ENCODE measurements around the gene EVI2A.
"Not testable (repeated sequence)": the region's sequence is repeated elsewhere in the genome, so short reads cannot be mapped to it uniquely, and the experiment has no call there.

EVI2A gene

DNA sequence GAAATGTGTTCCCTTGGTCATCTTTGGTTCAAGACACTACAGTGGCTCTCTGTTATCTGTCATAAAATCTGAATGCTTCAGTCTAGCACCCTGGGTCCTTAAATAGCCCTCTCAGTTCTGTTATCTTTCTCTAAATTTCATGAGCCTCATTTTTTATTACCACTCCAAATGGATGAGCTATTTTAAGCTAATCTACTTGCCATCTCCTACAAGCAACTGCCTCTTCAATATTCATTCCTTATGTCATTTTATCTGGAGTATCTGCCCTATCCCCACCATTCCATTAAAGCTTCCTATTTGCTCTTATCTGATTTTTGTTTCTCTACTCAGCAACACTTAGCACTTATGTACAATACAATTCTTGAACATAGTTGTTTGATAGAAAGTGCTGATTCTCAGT is 28.0 kb upstream of the EVI2A start (continued):
- no peak for TF ChIP-seq ZNF530 (tag by site-specific recombination; IDR thresholded peaks at IDR 0.05; ENCODE audit: low read depth)

DNA sequence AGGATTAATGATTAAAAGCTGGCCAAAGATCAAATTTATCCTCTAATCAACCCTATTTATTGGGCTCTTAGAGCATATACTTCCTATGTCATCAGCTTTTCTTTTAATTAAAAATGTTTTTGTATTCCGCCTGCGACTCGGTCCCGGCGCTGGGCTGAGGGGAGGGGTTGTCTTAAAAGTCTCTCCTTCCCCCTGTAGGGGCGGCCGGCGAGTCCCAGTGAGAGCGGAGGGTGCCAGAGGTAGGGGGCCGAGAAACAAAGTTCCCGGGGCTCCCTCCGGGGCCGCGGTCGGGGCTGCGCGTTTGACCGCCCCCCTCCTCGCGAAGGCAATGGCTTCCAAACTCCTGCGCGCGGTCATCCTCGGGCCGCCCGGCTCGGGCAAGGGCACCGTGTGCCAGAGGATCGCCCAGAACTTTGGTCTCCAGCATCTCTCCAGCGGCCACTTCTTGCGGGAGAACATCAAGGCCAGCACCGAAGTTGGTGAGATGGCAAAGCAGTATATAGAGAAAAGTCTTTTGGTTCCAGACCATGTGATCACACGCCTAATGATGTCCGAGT is 23.8 kb upstream of the EVI2A start:
- peaks cover 38 to 42% of the 10 kb centered on the region in 2 experiments for H3K36me3 ChIP-seq (ENCODE audit: control insufficient read depth in 2 of 2, insufficient read depth in 1 of 2, low read length in 2 of 2)
- CTCF ChIA-PET: not testable (repeated sequence)

GRCh38 chr17:31339906-31340661 is 18.7 kb upstream of the EVI2A start:
- TF ChIP-seq ZSCAN30 (tag by site-specific recombination; IDR thresholded peaks at IDR 0.05) (no peak), ZNF248 (tag by site-specific recombination; IDR thresholded peaks at IDR 0.05) (no peak), KLF9 (tag by site-specific recombination; IDR thresholded peaks at IDR 0.05; ENCODE audit: low read depth) (no peak), KLF1 (tag by site-specific recombination; IDR thresholded peaks at IDR 0.05) (no peak), ZNF660 (tag by site-specific recombination; IDR thresholded peaks at IDR 0.05) (no peak), ZNF830 (tag by site-specific recombination; IDR thresholded peaks at IDR 0.05; ENCODE audit: low read depth) (no peak), GLI4 (tag by site-specific recombination; IDR thresholded peaks at IDR 0.05) (no peak), ZBTB17 (tag by site-specific recombination; IDR thresholded peaks at IDR 0.05) (no peak), ZNF626 (tag by site-specific recombination; IDR thresholded peaks at IDR 0.05) (no peak), ZNF624 (tag by site-specific recombination; IDR thresholded peaks at IDR 0.05) (no peak), ZNF48 (tag by site-specific recombination; IDR thresholded peaks at IDR 0.05) (no peak), ZNF398 (tag by site-specific recombination; IDR thresholded peaks at IDR 0.05) (no peak), ZNF837 (tag by site-specific recombination; IDR thresholded peaks at IDR 0.05) (no peak)
- TF ChIP-seq, protein P1, sequence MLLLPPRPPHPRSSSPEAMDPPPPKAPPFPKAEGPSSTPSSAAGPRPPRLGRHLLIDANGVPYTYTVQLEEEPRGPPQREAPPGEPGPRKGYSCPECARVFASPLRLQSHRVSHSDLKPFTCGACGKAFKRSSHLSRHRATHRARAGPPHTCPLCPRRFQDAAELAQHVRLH (tag by site-specific recombination; IDR thresholded peaks at IDR 0.05): no peak
- Histone ChIP-seq H3K4me3 (ENCODE audit: low read depth, low read length) (no peak overlapping the region), H3K4me1 (ENCODE audit: control insufficient read depth, insufficient read depth, low read length) (no peaks in the 10 kb centered on the region), H3K36me3 (ENCODE audit: control insufficient read depth in 2 of 2, insufficient read depth in 1 of 2, low read length in 2 of 2) (peaks cover 48 to 60% of the 10 kb centered on the region in 2 experiments), H3K9me3 (ENCODE audit: control insufficient read depth, insufficient read depth, low read depth, low read length) (no peaks in the 10 kb centered on the region), H3K27ac (ENCODE audit: extremely low read depth, low read depth, low read length) (no peak overlapping the region)
- ChIA-PET POLR2A (interaction anchor here (0.6 kb wide), 2 partner anchors 150 to 169 kb away, joined by 3 read pairs; no protein-coding TSS in a partner anchor), CTCF (interaction anchor here (1.1 to 1.9 kb wide), 3 partner anchors 21 to 125 kb away, joined by 3 to 8 read pairs (median 4); no protein-coding TSS in a partner anchor)

More for the DNA sequence above, 23.8 kb upstream of the EVI2A start:
- POLR2A ChIA-PET; H3K9me3 ChIP-seq (ENCODE audit: control insufficient read depth, insufficient read depth, low read depth, low read length); H3K27ac ChIP-seq (ENCODE audit: extremely low read depth, low read depth, low read length); H3K4me1 ChIP-seq (ENCODE audit: control insufficient read depth, insufficient read depth, low read length); H3K4me3 ChIP-seq (ENCODE audit: low read depth, low read length): not testable (repeated sequence)

- CTCF ChIA-PET: no interaction called here
- Histone ChIP-seq H3K27ac (ENCODE audit: extremely low read depth, low read depth, low read length) (no peak overlapping the region), H3K36me3 (ENCODE audit: control insufficient read depth in 2 of 2, insufficient read depth in 1 of 2, low read length in 2 of 2) (peaks cover 16 to 34% of the 10 kb centered on the region in 2 experiments), H3K9me3 (ENCODE audit: control insufficient read depth, insufficient read depth, low read depth, low read length) (no peaks in the 10 kb centered on the region), H3K4me1 (ENCODE audit: control insufficient read depth, insufficient read depth, low read length) (no peaks in the 10 kb centered on the region), H3K4me3 (ENCODE audit: low read depth, low read length) (no peak overlapping the region)
- POLR2A ChIA-PET: no interaction called here
- TF ChIP-seq ZNF362 (tag by site-specific recombination; IDR thresholded peaks at IDR 0.05): no peak
- TF ChIP-seq SP3 (tag by site-specific recombination; IDR thresholded peaks at IDR 0.05): no peak
- no peak for TF ChIP-seq ZNF146 (tag by site-specific recombination; IDR thresholded peaks at IDR 0.05)
- no peak for TF ChIP-seq ZNF121 (tag by site-specific recombination; IDR thresholded peaks at IDR 0.05)
- TF ChIP-seq ZNF747 (tag by site-specific recombination; IDR thresholded peaks at IDR 0.05): no peak
- no peak for TF ChIP-seq ZNF624 (tag by site-specific recombination; IDR thresholded peaks at IDR 0.05)
- no peak for TF ChIP-seq REST (tag by site-specific recombination; IDR thresholded peaks at IDR 0.05)
- no peak for TF ChIP-seq ZNF324 (tag by site-specific recombination; IDR thresholded peaks at IDR 0.05)
- no peak for TF ChIP-seq ZNF169 (tag by site-specific recombination; IDR thresholded peaks at IDR 0.05)
- no peak for TF ChIP-seq SETDB1 (IDR thresholded peaks at IDR 0.05; ENCODE audit: insufficient read length, low read length)
Observed at GRCh38 chr17:31329221-31329620, 7.8 kb upstream of the EVI2A start.

Data from HEK293 (cell line).